T-helper 22 cell (primary cell): ENCODE measurements around the gene PATZ1.
"Not testable (repeated sequence)": the region's sequence is repeated elsewhere in the genome, so short reads cannot be mapped to it uniquely, and the experiment has no call there.

Experiments
- DNase-seq: peaks from one replicate; pipeline ENCODE4 v3.0.0-alpha.2; 2020; ENCODE audit warnings: low read depth

The PATZ1 gene

GRCh38 chr22:31346255-31346732 is at the start of gene PATZ1:
TSS of gene PATZ1 (minus strand) at chr22:31346346. CDS start at chr22:31345602, 744 bp downstream.
- DNase-seq = peak; percentile 80

GRCh38 chr22:31394326-31394725 is 48.2 kb upstream of the PATZ1 start:
- no peak for DNase-seq

- no peak for DNase-seq
These were observed 47.7 kb upstream of the PATZ1 start for GRCh38 chr22:31393893-31394292.

GRCh38 chr22:31378651-31379050 is 32.5 kb upstream of the PATZ1 start:
- not testable (repeated sequence) for DNase-seq

GRCh38 chr22:31378123-31378522 is 32.0 kb upstream of the PATZ1 start:
- no peak for DNase-seq

GRCh38 chr22:31377612-31378011 is 31.5 kb upstream of the PATZ1 start:
- DNase-seq = no peak

GRCh38 chr22:31367426-31367825 is 21.3 kb upstream of the PATZ1 start:
- no peak for DNase-seq

- DNase-seq = no peak
These were observed 17.8 kb upstream of the PATZ1 start for GRCh38 chr22:31363885-31364465.

- DNase-seq = no peak
These were observed 15.6 kb upstream of the PATZ1 start for GRCh38 chr22:31361743-31362142.

- no peak for DNase-seq
These were observed 13.9 kb upstream of the PATZ1 start for GRCh38 chr22:31360029-31360428.

GRCh38 chr22:31354515-31354914 is 8.4 kb upstream of the PATZ1 start:
- DNase-seq = no peak

GRCh38 chr22:31350410-31350863 is 4.3 kb upstream of the PATZ1 start:
- DNase-seq = no peak

- no peak for DNase-seq
These were observed 3.8 kb upstream of the PATZ1 start for GRCh38 chr22:31349960-31350359.

GRCh38 chr22:31348766-31349165 is 2.6 kb upstream of the PATZ1 start:
- no peak for DNase-seq

- not testable (repeated sequence) for DNase-seq
These were observed 1.8 kb upstream of the PATZ1 start for GRCh38 chr22:31348009-31348337.

- peak; percentile 22 for DNase-seq
These were observed 1.3 kb upstream of the PATZ1 start for GRCh38 chr22:31347251-31348008.

GRCh38 chr22:31346733-31347250 is 646 bp upstream of the PATZ1 start:
- DNase-seq = peak; percentile 33

- peak; percentile 90 for DNase-seq
These were observed 553 bp downstream of the PATZ1 start for GRCh38 chr22:31345331-31346254.

GRCh38 chr22:31344578-31345330 is 1.4 kb downstream of the PATZ1 start:
- no peak for DNase-seq

- DNase-seq = no peak
These were observed 1.9 kb downstream of the PATZ1 start for GRCh38 chr22:31344256-31344577.
